ENCODE data around the gene MAN1C1.
"Not testable (repeated sequence)": the region's sequence is repeated elsewhere in the genome, so short reads cannot be mapped to it uniquely, and the experiment has no call there.

The MAN1C1 gene

DNA sequence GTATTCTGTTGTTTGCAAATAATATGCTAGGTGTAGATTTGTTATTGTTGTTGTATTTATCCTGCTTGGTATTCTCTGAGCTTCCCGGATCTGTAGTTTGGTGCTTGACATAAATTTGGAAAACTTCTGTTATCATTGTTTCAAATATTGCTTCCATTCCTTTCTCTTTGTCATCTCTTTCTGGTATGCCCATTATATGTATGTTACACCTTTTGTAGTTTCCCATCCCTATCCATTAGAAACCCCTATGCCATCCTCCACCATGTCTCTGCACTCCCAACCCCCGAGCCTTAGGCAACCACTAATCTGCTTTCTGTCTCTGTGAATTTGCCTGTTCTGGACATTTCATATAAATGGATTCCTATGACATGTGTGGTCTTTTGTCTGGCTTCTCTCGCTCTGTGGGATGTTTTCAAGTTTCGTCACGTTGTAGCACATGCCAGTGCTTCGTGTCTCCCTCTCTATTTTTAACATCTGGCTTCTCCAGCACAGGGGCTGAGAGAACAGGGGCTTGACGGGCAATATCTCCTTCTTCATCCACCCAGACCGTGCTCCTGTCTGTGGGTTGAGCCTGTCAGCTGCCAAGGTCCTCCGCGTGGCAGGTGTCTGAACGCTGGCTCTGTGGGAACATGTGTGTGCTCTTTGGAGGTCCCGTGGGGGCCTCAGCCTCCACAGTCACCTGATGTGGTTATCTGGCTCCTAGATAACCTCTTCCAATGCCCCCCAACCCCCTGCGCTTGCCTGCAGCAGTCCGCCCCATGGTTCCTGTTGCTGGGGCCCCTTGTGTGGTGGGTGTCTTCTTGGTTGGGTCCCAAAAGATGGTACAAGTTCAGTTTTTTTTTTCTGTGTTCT lies 32.8 kb upstream of the MAN1C1 start:
- no peak for DNase-seq

DNA sequence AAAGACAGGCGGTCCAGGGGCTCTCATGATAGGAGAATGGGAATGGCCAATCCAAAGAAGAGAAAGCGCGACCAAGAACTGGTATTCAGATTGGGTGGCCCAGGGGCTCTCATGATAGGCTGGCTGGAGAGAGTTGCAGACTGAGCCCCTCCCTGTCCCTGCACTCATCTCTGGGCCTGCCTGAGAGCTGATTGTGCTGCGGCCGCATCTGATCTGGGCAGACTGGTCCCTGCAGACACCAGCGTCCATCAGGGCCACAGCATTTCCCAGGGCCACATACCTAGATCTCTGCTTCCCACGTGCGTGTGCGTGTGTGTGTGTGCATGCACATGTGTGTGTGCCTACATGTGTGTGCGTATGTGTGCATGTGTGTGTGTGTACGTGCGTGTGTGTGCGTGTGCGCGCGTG lies 30.4 kb upstream of the MAN1C1 start:
- DNase-seq, result no peak

DNA sequence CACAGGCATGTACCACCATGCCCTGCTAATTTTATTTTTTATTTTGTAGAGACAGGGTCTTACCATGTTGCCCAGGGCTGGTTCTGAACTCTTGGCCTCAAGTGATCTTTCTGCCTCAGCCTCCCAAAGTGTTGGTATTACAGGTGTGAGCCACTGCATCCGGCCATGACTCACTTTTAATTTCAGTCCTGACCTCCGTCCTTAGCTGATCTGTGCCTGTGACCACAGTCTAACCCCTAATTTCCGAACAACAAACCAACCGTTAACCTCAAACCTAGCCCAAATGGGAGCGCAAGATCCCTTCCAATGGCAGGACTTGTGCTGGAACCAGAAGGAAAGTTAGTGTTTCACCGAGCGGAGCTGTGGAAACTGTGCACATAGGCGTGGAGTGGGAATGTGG lies 29.3 kb upstream of the MAN1C1 start:
- DNase-seq, result no peak

DNA sequence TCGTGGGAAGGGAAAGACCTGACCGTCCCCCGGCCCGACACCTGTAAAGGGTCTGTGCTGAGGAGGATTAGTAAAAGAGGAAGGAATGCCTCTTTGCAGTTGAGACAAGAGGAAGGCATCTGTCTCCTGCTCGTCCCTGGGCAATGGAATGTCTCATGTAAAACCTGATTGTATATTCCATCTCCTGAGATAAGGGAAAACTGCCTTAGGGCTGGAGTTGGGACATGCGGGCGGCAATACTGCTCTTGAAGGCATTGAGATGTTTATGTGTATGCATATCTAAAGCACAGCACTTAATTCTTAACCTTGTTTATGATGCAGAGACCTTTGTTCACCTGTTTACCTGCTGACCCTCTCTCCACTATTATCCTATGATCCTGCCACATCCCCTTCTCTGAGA lies 28.4 kb upstream of the MAN1C1 start:
- not testable (repeated sequence) for DNase-seq

DNA sequence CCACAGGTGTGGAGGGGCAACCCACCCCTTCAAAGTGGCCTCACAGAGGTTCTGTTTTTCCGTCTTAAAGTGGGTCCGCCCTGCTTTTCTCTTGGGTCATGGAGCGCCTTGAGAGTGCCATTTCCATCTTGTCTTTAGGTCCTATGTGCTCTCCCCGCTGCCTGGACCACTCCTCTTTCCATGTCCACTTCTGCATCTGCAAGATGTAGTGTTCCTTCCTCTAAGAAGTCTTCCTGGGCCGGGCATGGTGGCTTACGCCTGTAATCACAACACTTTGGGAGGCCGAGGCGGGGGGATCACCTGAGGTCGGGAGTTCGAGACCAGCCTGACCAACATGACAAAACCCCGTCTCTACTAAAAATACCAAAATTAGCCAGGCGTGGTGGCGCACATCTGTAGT lies 27.8 kb upstream of the MAN1C1 start:
- not testable (repeated sequence) for DNase-seq

DNA sequence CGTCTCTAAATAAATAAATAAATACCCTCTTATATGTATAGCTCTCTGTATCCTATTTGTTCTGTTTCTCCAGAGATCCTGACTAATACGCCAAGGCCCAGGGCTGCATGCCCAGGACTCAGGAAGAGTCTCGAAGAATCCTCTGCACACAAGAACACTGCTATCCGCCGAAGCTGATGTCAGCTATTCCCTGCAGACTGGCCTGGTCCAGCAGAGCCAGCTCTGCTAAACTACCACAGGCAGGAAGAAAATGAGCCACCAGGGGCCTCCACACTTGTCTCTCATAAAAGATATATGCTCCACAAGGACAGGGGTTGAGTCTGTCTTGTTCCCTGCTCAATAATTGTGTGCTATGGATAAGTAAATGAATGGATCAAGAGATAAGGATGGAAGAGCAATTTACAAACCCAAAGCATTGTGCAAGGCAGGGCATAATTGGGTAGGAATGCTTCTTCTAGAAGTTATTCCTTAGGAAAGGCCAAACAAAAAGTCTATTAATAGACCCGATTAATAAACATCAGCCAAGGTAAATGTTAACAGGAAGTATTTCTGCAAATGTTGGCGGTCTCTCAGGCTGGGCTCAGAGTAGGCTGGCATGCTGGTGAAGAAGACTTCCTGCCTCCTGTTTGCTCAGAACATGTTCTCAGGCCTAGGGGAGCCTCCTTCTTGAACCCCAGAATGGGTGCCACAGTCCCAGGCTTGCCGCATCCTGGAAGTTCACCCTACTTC lies 26.3 kb upstream of the MAN1C1 start:
- DNase-seq, result no peak

DNA sequence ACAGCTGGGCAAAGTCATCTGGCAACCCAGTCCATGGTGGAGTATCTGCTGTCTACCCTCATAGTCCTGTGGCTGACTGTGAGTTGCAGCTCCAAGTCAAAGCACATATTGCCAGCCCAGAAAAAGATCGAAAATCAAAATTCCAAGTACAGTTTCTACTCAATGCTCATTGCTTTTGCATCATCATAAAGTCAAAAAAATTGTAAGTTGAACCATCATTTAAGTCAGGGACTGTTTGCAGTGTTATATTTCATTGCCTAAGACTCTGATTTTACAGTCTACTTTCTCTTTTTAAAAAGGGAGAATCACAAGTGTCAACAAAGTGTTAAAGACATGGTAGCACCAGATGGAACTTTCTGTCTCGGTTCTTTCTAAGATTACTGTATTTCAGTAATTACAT lies 22.7 kb upstream of the MAN1C1 start:
- DNase-seq, result no peak

DNA sequence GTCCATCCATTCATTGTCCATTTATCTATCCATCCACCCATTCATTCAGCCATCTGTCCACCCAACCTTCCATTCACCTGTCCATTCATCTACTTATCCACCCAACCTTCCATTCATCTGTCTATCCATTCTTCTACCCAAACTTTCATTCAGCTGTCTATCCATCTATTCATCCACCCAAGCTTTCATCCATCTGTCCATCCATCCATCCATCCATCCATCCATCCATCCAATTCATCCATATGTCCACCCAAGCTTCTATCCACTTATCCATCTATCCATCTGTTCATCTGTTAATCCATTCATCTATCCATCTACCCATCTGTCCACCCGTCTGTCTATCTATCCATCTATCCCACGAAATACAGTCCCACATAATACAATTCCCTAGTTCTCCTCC lies 21.6 kb upstream of the MAN1C1 start:
- no peak for DNase-seq

DNA sequence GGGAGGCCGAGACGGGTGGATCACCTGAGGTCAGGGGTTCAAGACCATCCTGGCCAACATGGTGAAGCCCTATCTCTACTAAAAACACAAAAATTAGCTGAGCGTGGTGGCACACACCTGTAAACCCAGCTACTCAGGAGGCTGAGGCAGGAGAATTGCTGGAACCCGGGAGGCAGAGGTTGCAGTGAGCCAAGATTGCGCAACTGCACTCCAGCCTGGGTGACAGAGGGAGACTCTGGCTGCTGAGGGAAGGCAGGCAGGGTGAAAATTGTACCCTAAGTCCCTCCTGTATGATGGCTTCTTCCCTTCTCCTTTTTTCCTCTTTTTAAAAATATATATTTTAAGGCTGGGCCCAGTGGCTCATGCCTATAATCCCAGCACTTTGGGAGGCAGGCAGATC lies 19.9 kb upstream of the MAN1C1 start:
- not testable (repeated sequence) for DNase-seq

DNA sequence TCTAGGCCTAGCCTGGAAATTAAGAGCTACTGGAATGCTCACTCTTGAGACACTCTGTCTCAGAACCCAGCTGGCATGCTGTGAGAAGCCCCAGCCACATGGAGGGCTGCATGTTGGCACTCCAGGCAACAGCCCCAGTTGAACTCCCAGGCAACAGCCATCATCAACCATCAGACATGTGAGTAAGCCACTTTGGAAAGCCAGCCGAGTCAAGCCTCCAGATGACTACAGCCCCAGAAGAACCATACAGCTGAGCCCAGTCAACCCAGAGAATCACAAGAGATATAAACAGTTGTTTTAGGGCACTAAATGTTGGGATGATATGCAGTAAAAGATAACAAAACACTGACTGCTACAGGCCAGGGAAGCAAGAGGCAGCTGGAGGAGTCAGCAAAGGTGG lies 17.7 kb upstream of the MAN1C1 start:
- DNase-seq, result no peak

DNA sequence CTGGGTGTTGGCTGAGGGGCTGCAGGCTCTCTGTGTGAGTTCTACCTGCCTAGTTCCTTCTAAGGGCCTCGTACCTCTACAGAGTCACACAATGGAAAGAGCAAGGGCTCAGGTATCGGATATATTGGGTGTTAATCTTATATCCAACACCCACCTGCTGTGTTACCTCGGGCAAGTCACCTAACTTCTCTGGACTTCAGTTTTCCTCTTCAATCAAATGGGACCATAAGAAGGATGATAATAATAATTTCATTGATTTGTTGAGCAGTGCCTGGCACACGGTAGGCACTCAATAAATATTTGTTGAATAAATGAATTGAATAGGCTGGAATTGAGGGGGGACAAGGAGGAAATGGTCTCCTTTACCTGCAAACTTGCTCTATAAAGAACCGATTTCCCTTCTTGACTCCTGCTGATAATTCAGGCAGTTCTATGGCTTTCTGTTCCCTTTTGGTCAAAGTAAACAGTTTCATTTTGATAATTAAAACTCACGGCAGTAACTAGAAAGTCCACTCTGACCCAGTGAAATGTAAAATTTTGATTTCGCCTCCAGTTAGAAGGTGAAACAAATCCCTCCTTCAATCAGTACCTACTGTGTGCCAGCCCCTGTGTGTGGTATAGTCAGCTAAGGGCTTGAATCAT lies 16.5 kb upstream of the MAN1C1 start:
- DNase-seq, result no peak

DNA sequence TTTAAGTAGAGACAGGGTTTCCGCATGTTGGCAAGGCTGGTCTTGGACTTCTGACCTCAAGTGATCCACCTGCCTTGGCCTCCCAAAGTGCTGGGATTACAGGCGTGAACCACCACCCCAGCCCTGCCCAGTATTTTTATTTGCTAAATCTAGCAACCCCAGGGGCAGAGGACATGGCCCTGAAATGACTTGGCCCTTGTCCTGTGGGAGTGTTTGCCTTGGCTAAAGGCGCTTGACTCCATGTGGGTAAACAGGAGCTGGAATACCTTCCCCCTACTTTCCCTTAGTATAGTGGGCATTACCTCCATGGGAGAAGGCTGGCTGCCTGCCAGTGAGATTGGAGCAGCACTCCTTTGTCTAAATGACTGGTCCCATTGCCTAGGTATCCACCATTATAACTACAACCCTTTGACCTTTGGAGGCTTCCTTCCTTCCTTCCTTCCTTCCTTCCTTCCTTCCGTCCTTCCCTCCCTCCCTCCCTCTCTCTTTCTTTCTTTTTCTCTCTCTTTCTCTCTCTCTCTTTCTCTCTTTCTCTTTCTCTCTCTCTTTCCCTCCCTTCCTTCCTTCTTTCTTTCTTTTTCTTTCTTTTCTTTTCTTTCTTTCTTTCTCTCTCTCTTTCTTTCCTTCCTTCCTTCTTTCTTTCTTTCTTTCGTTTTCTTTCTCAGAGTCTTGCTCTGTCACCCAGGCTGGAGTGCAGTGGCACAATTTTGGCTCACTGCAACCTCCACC lies 15.5 kb upstream of the MAN1C1 start:
- not testable (repeated sequence) for DNase-seq

DNA sequence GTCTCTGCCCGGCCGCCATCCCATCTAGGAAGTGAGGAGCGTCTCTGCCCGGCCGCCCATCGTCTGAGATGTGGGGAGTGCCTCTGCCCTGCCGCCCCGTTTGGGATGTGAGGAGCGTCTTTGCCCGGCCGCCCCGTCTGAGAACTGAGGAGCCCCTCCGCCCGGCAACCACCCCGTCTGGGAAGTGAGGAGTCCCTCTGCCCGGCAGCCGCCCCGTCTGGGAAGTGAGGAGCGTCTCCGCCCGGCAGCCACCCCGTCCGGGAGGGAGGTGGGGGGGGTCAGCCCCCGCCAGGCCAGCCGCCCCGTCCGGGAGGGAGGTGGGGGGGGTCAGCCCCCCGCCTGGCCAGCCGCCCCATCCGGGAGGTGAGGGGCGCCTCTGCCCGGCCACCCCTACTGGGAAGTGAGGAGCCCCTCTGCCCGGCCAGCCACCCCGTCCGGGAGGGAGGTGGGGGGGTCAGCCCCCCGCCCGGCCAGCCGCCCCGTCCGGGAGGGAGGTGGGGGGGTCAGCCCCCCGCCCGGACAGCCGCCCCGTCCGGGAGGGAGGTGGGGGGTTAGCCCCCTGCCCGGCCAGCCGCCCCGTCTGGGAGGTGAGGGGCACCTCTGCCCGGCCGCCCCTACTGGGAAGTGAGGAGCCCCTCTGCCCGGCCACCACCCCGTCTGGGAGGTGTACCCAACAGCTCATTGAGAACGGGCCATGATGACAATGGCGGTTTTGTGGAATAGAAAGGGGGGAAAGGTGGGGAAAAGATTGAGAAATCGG lies 12.6 kb upstream of the MAN1C1 start:
- DNase-seq, result not testable (repeated sequence)

DNA sequence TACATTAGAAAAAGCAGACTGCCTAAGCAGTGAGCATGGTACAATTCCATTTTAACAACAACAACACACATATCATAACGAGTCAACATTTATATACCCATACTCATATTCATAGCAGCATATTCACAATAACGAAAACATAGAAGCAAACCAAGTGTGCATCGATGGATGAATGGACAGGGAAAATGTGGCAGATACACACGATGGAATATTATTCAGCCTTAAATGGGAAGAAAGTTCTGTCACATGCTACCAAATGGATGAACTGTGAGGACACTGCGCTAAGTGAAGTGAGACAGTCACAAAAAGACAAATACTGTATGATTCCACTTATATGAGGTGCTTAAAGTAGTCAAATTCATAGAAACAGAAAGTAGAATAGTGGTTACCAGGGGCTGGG lies 9.5 kb upstream of the MAN1C1 start:
- no peak for DNase-seq

DNA sequence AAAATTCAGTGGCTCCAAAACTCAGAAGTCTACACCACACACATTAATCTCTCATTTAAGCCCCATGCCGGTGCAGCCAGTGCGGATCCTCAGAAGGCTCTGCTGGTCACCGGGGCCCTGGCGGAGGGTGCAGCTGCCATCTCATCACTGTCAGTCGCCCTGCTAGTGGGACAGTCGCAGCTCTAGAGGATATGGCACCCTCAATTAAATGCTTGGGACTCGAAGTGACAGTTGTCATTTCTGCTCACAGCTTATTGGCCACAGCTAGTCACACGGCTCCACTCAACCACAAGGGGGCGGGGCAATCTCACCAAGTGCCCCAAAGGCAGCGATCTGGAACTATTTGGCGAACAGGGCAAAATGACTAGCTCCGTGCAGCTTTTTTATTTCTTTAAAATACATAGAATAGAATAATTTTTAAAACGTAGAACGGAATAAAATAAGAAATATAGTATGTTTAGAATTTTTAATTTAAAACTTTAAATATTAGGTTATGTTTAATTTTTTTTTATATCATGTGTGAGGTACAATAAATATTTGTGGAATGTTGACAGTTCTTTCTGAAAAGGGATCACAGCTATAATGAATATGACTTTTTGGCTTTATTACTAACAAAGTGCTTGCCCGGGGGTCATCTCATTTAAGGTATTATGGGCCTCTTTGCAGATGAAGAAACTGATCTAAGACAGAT lies 8.0 kb upstream of the MAN1C1 start:
- DNase-seq, result no peak

DNA sequence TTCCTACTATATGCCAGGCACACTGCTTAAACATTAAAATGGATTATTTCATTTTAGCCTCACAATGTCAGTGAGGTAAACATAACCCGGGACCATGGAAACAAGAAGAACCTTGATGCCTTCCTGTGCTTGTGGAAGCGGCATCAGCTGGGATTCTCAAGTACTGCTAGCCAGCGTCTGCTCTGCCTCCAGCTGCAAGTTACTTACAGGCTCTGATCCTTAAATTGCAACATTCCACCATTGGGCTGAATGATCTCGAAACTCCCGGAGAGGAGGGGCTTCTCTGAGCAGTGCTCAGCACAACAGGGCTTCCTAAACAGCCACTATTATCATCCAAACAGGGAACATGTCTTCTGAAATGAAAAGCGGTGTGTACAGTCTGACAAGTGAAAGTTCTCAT lies 6.7 kb upstream of the MAN1C1 start:
- no peak for DNase-seq

DNA sequence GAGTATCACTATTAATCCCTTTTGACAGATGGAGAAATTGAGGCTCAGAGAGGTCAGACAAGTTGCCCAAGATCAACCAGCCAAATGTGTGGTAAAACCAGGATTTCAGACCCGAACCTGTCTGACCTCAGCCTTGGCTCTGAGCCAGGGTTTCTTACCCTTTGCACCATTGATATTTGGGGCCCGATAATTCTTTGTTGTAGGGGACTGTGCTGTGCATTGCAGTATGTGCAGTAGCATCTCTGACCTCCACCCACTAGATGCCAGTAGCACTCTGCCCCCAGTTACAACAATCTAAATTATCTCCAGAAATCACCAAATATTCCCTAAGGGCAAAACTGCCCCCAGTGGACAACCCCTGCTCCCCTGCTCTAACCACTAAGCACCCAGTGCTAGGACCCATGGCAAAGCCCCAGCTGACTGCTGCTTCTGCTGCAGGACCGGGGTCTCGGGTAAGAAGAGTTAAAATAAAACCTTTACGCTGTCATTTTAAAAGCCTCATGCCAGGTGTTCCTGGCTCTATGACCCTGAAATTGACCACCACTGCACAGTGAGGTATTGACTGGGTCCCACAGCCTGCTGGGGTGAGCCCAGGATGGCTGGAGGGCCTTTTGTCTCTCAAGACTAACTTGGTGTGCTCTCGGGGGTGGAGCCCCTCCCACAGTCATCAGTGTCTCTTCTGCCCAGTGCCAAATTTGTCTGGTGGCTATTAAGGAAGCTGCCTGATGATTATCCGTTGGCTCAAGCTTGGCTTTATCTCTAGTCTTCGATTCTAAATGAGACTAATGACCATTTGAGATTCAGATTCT lies 5.6 kb upstream of the MAN1C1 start:
- no peak for DNase-seq

DNA sequence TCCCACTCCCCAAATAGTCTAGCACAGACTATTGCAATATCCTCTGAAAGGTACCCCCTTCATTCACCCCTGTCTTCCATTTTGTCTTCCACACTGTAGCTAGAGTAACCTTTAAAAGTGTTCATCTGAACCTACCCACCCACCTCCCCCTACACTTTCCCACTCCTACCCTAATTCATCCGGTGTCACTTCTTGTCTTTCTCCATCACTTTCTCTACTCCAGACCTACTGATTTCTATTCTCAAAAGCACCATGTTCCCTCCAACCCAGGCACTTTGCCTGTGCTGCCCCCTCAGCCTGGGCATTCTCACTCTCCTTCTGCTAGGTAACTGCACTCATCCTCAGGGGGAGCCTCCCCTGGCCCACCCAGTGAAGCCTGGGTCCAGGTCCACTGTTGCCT lies 4.7 kb upstream of the MAN1C1 start:
- no peak for DNase-seq

DNA sequence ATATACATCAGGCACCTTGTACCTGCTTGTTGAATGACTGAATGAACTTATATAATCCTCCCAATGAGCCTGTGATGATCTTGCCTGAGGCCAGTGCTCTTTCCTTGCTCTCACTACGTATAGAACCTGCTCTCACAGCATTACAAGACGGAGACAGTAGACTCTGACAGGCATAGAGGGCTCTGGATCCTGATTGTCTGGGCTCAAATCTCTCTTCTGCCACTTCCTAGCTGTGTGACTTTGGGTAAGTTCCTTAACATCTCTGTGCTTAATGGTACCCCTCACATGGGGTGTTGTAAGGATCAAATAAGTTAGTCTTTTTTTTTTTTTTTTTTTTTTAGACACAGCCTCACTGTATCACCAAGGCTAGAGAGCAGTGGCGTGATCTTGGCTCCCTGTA lies 4.2 kb upstream of the MAN1C1 start:
- no peak for DNase-seq

DNA sequence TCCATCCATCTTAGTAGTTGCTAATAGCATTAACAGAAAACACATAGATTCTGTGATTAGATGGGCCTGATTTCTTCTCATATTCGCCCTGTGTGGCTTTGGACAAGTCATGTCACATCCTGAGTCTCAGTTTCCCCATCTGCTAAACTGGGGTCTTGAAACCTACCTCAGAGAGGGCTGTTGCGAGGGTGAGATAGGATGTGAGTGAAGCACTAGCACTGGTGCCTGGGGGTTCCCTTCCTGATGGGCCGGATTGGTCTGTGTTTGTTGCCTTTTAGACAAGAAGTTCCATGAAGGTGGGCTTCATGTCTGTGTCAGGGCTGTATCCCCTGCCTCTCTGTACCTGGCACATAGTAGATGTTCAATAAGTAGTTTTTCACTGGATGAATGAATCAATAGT lies 3.5 kb upstream of the MAN1C1 start:
- no peak for DNase-seq

Data from activated gamma-delta T cell (primary cell).